ENCODE measurements around the gene MAD1L1.

- no peak for TF ChIP-seq CREB5 (CRISPR knock-in tag; IDR thresholded peaks at IDR 0.05; ENCODE audit: low read depth)
- no peak for TF ChIP-seq GLIS3 (CRISPR knock-in tag; IDR thresholded peaks at IDR 0.05)
- no peak for TF ChIP-seq OSR1 (CRISPR knock-in tag; IDR thresholded peaks at IDR 0.05)
- no peak for TF ChIP-seq PPARA (CRISPR knock-in tag; IDR thresholded peaks at IDR 0.05; ENCODE audit: borderline replicate concordance)
- no peak for TF ChIP-seq ISL1 (CRISPR knock-in tag; IDR thresholded peaks at IDR 0.05)
- no peak for TF ChIP-seq ZFP3 (CRISPR knock-in tag; IDR thresholded peaks at IDR 0.05)
- TF ChIP-seq PATZ1 (CRISPR knock-in tag; IDR thresholded peaks at IDR 0.05; ENCODE audit: borderline replicate concordance), result no peak
- no peak for TF ChIP-seq TCF4 (CRISPR knock-in tag; IDR thresholded peaks at IDR 0.05; ENCODE audit: borderline replicate concordance)
- TF ChIP-seq ARNTL (CRISPR knock-in tag; IDR thresholded peaks at IDR 0.05; ENCODE audit: borderline replicate concordance, low read depth), result no peak
- no peak for TF ChIP-seq TSHZ2 (CRISPR knock-in tag; IDR thresholded peaks at IDR 0.05)
Measured at GRCh38 chr7:1868516-1869165, 364.1 kb downstream of the MAD1L1 start.

Data from SK-N-SH treated with all-trans-retinoic acid at 6 μM for 48 hours (cell line).